Activated CD8-positive, alpha-beta T cell treated with anti-CD3 and anti-CD28 coated beads for 36 hours (primary cell): ENCODE results near the gene OGFRL1. TPM values are rescaled to one million over a fixed set of nuclear protein-coding genes. Genes with fewer than 3 reads are reported as not detected.

Experiments
- ATAC-seq: fragments of 200-7000 bp; cut with Tn5 transposase; one replicate; pipeline ENCODE4 v1.10.0; 2021; ENCODE audit warnings: mild to moderate bottlenecking, moderate library complexity
- CTCF ChIA-PET: fragments of 350-600 bp; sonication (Branson Sonifier 250); formaldehyde crosslinking; loops from one replicate; lab custom pipeline; 2021; ENCODE audit warnings: antibody characterized with exemption; lab: Charles Lee
- POLR2A ChIA-PET: fragments of 350-600 bp; sonication (Branson Sonifier 250); formaldehyde crosslinking; loops from one replicate; lab custom pipeline; 2021; ENCODE audit warnings: antibody characterized with exemption; lab: Charles Lee
- DNase-seq: peaks from one replicate; pipeline ENCODE4 v3.0.0-alpha.2; 2020
- H3K27ac Mint-ChIP-seq: one replicate; pipeline ENCODE4 v1.8.0; 2021; ENCODE audit warnings: mild to moderate bottlenecking, mixed read lengths
- H3K27me3 Mint-ChIP-seq: one replicate; pipeline ENCODE4 v1.8.0; 2021; ENCODE audit warnings: mixed read lengths
- H3K36me3 Mint-ChIP-seq: one replicate; pipeline ENCODE4 v1.8.0; 2021; ENCODE audit warnings: low read depth, mixed read lengths
- H3K4me1 Mint-ChIP-seq: one replicate; pipeline ENCODE4 v1.8.0; 2021; ENCODE audit warnings: low read depth, mixed read lengths
- H3K4me3 Mint-ChIP-seq: one replicate; pipeline ENCODE4 v1.8.0; 2021; ENCODE audit warnings: mild to moderate bottlenecking, moderate library complexity, mixed read lengths
- H3K9me3 Mint-ChIP-seq: one replicate; pipeline ENCODE4 v1.8.0; 2021; ENCODE audit warnings: mixed read lengths
- CTCF ChIP-seq: fragments of 200-600 bp; IDR thresholded peaks from one replicate; pipeline ENCODE4 v1.8.0; 2022; ENCODE audit warnings: antibody characterized with exemption, mild to moderate bottlenecking
- intact Hi-C: fragments of 100-400 bp; cut with micrococcal nuclease; formaldehyde crosslinking; loops from one replicate; pipeline ENCODE4 v1.10.0; 2022
- total RNA-seq, 2 experiments: library from RNA; stranded (reverse); gene quantifications; one replicate each; pipeline ENCODE4 v1.2.3, GENCODE V29; 2021

OGFRL1 gene
- total RNA-seq, 2 experiments from 2014 or later, result 4.6 TPM

- no peaks in the 10 kb centered on the region for H3K9me3 Mint-ChIP-seq
- ChIA-PET CTCF (no interaction called here), POLR2A (no interaction called here)
- peaks cover 9% of the 10 kb centered on the region for H3K36me3 Mint-ChIP-seq
- H3K27ac Mint-ChIP-seq, result no peak overlapping the region
- intact Hi-C loops, result no loop called here
- no peaks in the 10 kb centered on the region for H3K4me1 Mint-ChIP-seq
- no peaks in the 10 kb centered on the region for H3K27me3 Mint-ChIP-seq
- ATAC-seq (no peak), DNase-seq (no peak)
- H3K4me3 Mint-ChIP-seq, result no peak overlapping the region
- TF ChIP-seq CTCF, result no peak
Measured at GRCh38 chr6:71300561-71301168, 12.1 kb downstream of the OGFRL1 start.

GRCh38 chr6:71301546-71301945 lies 12.9 kb downstream of the OGFRL1 start:
- TF ChIP-seq CTCF, result no peak
- H3K27me3 Mint-ChIP-seq, result no peaks in the 10 kb centered on the region
- H3K4me1 Mint-ChIP-seq, result no peaks in the 10 kb centered on the region
- ATAC-seq (no peak), DNase-seq (no peak)
- ChIA-PET POLR2A (no interaction called here), CTCF (no interaction called here)
- H3K36me3 Mint-ChIP-seq, result peaks cover 9% of the 10 kb centered on the region
- intact Hi-C loops, result no loop called here
- H3K4me3 Mint-ChIP-seq, result no peak overlapping the region
- no peaks in the 10 kb centered on the region for H3K9me3 Mint-ChIP-seq
- no peak overlapping the region for H3K27ac Mint-ChIP-seq

DNA sequence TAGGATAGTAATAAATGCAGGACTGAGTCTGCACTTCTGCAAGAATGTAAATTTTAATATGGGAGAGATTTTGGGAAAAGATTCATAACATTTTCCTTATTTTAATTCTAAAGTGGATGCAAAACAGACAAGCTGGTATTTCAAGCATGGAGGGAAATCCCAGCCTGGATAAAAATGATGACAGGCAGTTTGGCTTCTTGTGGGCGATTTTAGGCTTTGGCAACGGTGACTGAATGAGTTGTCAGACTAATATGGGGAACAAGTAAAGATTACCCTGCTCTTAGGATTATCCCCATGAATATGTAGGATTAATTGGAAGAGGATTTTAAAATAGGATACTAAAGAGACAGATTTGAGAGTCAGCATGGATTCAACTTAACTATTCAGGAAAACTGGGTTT lies 21.0 kb downstream of the OGFRL1 start:
- DNase-seq, result no peak
- CTCF ChIA-PET, result no interaction called here
- H3K27ac Mint-ChIP-seq, result no peak overlapping the region
- no peak overlapping the region for H3K4me3 Mint-ChIP-seq
- intact Hi-C loops, result no loop called here
- POLR2A ChIA-PET, result no interaction called here
- H3K9me3 Mint-ChIP-seq, result no peaks in the 10 kb centered on the region
- ATAC-seq, result no peak
- no peaks in the 10 kb centered on the region for H3K27me3 Mint-ChIP-seq
- TF ChIP-seq CTCF, result no peak
- no peaks in the 10 kb centered on the region for H3K36me3 Mint-ChIP-seq
- H3K4me1 Mint-ChIP-seq, result no peaks in the 10 kb centered on the region

GRCh38 chr6:71310261-71310660 lies 21.6 kb downstream of the OGFRL1 start:
- ChIA-PET CTCF (no interaction called here), POLR2A (no interaction called here)
- Mint-ChIP-seq H3K27ac (no peak overlapping the region), H3K36me3 (no peaks in the 10 kb centered on the region), H3K4me1 (no peaks in the 10 kb centered on the region), H3K9me3 (no peaks in the 10 kb centered on the region), H3K4me3 (no peak overlapping the region), H3K27me3 (no peaks in the 10 kb centered on the region)
- TF ChIP-seq CTCF, result no peak
- ATAC-seq (no peak), DNase-seq (no peak)
- intact Hi-C loops, result no loop called here

- DNase-seq (no peak), ATAC-seq (no peak)
- H3K4me3 Mint-ChIP-seq, result no peak overlapping the region
- H3K36me3 Mint-ChIP-seq, result no peaks in the 10 kb centered on the region
- peaks cover 1% of the 10 kb centered on the region for H3K9me3 Mint-ChIP-seq
- CTCF ChIA-PET, result no interaction called here
- no peaks in the 10 kb centered on the region for H3K4me1 Mint-ChIP-seq
- intact Hi-C loops, result no loop called here
- TF ChIP-seq CTCF, result no peak
- peaks cover 2% of the 10 kb centered on the region for H3K27me3 Mint-ChIP-seq
- no peak overlapping the region for H3K27ac Mint-ChIP-seq
- POLR2A ChIA-PET, result interaction anchor here (0.6 to 0.7 kb wide), 2 partner anchors 9 to 24 kb away, joined by 3 read pairs; no protein-coding TSS in a partner anchor
Measured at GRCh38 chr6:71312089-71312488, 23.5 kb downstream of the OGFRL1 start.
